Measurements from ENCODE around the gene SLC2A9. TPM values are rescaled to one million over a fixed set of nuclear protein-coding genes. Genes with fewer than 3 reads are reported as not detected.

SLC2A9 gene
- total RNA-seq, 1 donor from 2014 or later, result 8.2 TPM

GRCh38 chr4:10050261-10050661 lies 29.0 kb upstream of the SLC2A9 start:
- no peak for TF ChIP-seq CTCF (IDR thresholded peaks at IDR 0.05; ENCODE audit: borderline replicate concordance)
- H3K36me3 ChIP-seq, result no peaks in the 10 kb centered on the region
- H3K4me3 ChIP-seq, result no peak overlapping the region
- no peak overlapping the region for H3K27ac ChIP-seq (replicated peaks)
- H3K9me3 ChIP-seq (replicated peaks), result no peaks in the 10 kb centered on the region
- H3K4me1 ChIP-seq, result peaks cover 15% of the 10 kb centered on the region
- no peaks in the 10 kb centered on the region for H3K27me3 ChIP-seq (ENCODE audit: low read depth)
- intact Hi-C loops (cut with micrococcal nuclease), result no loop called here
- no peak for DNase-seq

GRCh38 chr4:10048941-10049697 lies 27.8 kb upstream of the SLC2A9 start:
- DNase-seq, result no peak
- Histone ChIP-seq H3K27ac (replicated peaks) (no peak overlapping the region), H3K4me3 (no peak overlapping the region), H3K27me3 (ENCODE audit: low read depth) (no peaks in the 10 kb centered on the region), H3K4me1 (peaks cover 8% of the 10 kb centered on the region), H3K9me3 (replicated peaks) (no peaks in the 10 kb centered on the region), H3K36me3 (no peaks in the 10 kb centered on the region)
- intact Hi-C loops (cut with micrococcal nuclease), result no loop called here
- no peak for TF ChIP-seq CTCF (IDR thresholded peaks at IDR 0.05; ENCODE audit: borderline replicate concordance)

GRCh38 chr4:10047967-10048366 lies 26.7 kb upstream of the SLC2A9 start:
- no peak for DNase-seq
- no peak overlapping the region for H3K27ac ChIP-seq (replicated peaks)
- peaks cover 9% of the 10 kb centered on the region for H3K9me3 ChIP-seq (replicated peaks)
- no peak for TF ChIP-seq CTCF (IDR thresholded peaks at IDR 0.05; ENCODE audit: borderline replicate concordance)
- H3K27me3 ChIP-seq (ENCODE audit: low read depth), result no peaks in the 10 kb centered on the region
- H3K36me3 ChIP-seq, result no peaks in the 10 kb centered on the region
- H3K4me3 ChIP-seq, result no peak overlapping the region
- intact Hi-C loops (cut with micrococcal nuclease), result no loop called here
- peaks cover 3% of the 10 kb centered on the region for H3K4me1 ChIP-seq

GRCh38 chr4:10046471-10046870 lies 25.2 kb upstream of the SLC2A9 start:
- H3K4me1 ChIP-seq, result peaks cover 3% of the 10 kb centered on the region
- H3K36me3 ChIP-seq, result no peaks in the 10 kb centered on the region
- DNase-seq, result no peak
- intact Hi-C loops (cut with micrococcal nuclease), result no loop called here
- peaks cover 18% of the 10 kb centered on the region for H3K9me3 ChIP-seq (replicated peaks)
- H3K27ac ChIP-seq (replicated peaks), result no peak overlapping the region
- no peak overlapping the region for H3K4me3 ChIP-seq
- no peaks in the 10 kb centered on the region for H3K27me3 ChIP-seq (ENCODE audit: low read depth)
- TF ChIP-seq CTCF (IDR thresholded peaks at IDR 0.05; ENCODE audit: borderline replicate concordance), result no peak

GRCh38 chr4:10045481-10045880 lies 24.2 kb upstream of the SLC2A9 start:
- no peaks in the 10 kb centered on the region for H3K36me3 ChIP-seq
- H3K9me3 ChIP-seq (replicated peaks), result peaks cover 18% of the 10 kb centered on the region
- H3K27me3 ChIP-seq (ENCODE audit: low read depth), result no peaks in the 10 kb centered on the region
- no peak for DNase-seq
- H3K27ac ChIP-seq (replicated peaks), result no peak overlapping the region
- peaks cover 3% of the 10 kb centered on the region for H3K4me1 ChIP-seq
- no peak for TF ChIP-seq CTCF (IDR thresholded peaks at IDR 0.05; ENCODE audit: borderline replicate concordance)
- intact Hi-C loops (cut with micrococcal nuclease), result no loop called here
- no peak overlapping the region for H3K4me3 ChIP-seq
